C4-2B (cell line): ENCODE data around the gene ARHGEF2.

ENCODE experiments used
- H3K27ac ChIP-seq: fragments of 450-650 bp; 2 replicates; pipeline ENCODE4 v1.5.1; 2017
- ZFX ChIP-seq: fragments of 450-650 bp; IDR thresholded peaks from 2 replicates; pipeline ENCODE4 v1.6.1; 2017
- TF ChIP-seq, protein P1 (sequence below): fragments of 450-650 bp; conservative IDR thresholded peaks from 2 replicates; pipeline ENCODE4 v1.5.1; 2017; ENCODE audit warnings: mild to moderate bottlenecking

The ARHGEF2 gene

DNA sequence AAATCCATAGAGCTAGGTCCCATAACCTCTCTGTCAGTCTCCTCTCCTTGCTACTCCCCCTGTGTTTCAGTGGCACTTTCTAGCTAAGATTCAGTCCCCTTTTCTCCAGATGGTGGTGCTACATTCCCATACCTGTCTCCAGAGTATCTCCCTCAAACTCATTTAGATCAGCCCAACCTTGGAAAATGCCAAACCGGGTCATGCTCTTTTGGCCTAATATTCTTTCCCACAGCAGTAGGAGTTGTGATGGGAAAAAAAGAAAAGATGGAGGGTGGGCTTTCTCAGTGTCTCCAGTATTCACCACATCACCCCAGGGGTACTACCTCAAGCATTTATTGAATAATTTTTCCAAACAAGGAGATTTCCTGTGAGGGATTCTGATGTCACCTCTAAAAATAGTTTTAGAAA lies 40.1 kb downstream of the ARHGEF2 start:
- TF ChIP-seq, protein P1, sequence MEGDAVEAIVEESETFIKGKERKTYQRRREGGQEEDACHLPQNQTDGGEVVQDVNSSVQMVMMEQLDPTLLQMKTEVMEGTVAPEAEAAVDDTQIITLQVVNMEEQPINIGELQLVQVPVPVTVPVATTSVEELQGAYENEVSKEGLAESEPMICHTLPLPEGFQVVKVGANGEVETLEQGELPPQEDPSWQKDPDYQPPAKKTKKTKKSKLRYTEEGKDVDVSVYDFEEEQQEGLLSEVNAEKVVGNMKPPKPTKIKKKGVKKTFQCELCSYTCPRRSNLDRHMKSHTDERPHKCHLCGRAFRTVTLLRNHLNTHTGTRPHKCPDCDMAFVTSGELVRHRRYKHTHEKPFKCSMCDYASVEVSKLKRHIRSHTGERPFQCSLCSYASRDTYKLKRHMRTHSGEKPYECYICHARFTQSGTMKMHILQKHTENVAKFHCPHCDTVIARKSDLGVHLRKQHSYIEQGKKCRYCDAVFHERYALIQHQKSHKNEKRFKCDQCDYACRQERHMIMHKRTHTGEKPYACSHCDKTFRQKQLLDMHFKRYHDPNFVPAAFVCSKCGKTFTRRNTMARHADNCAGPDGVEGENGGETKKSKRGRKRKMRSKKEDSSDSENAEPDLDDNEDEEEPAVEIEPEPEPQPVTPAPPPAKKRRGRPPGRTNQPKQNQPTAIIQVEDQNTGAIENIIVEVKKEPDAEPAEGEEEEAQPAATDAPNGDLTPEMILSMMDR, result peak; percentile 68
- TF ChIP-seq ZFX, result no peak
- no peak overlapping the region for H3K27ac ChIP-seq

DNA sequence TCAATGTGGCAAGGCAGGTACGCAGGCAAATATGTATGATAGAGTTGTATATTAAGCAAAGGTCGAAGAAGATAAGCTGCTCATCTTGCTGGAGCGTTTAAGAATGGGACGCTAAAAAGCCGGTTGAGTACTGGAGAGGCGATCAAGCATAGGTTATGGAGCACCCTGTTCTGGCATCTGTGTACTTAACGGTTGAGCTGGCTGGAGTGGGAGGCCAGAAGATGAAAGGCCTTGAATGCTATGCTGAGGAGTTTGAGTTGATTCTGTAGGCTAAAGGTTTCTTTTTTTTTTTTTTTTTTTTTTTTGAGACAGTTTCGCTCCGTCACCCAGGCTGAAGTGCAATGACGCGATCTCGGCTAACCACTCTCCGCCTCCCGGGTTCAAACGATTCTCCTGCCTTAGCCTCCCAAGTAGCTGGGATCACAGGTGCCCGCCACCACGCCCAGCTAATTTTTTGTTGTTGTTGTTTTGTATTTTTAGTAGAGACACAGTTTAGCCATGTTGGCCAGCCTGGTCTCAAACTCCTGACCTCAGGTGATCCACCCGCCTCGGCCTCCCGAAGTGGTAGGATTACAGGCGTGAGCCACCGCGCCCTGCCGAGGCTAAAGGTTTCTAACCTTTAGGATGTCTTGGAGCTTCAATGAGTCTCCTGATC lies 43.3 kb downstream of the ARHGEF2 start:
- TF ChIP-seq ZFX, result no peak
- TF ChIP-seq, protein P1, result no peak

DNA sequence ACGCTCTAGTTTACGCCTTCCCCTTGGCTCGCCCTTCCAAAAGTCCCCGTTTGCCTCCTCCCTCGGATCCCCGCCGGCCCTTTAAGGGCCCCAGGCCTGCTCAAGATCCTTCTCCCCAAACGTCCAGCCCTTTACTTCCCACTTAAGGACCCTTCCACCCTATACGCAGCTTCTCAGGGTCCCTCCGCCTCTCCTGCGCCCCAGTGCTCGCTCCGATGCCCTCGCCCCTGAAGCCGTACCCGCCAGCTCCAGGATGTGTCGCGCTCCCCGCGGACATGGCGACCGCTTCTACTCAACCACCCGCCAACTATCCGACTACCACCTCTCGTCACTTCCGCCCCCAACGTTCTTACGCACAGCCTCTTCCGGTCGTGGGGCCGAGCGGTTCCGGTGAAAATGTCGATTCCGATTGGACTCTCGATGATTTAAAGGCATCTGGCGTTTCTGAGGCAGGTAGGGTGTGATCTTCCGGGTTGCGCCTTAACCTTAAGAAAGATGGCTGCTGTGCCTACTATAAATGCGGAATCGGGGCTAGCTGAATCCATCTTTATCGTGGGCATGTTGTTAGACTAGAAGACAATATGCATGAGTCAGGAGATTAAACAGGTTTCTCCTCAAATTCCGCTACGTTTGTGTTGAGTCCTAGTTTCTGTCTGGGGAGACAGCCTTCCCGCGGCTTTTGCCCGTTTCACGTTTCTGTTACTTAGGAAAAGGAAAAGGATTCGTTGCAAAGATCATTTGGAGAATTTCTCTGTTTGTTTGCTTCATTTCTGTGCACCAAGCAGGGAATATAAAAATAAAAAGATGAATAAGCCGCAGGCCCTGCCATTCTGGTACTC lies 44.0 kb downstream of the ARHGEF2 start, which contains the start of gene KHDC4:
Gene KHDC4, minus strand, starts transcription at position 317 of the 839 bp plus-strand sequence. Its CDS starts 40 bp downstream, at position 277.
- peak within 1 kb of the TSS; percentile 89 for H3K27ac ChIP-seq
- peak; percentile 89 for TF ChIP-seq ZFX
- TF ChIP-seq, protein P1, result no peak

More for the DNA sequence above, 43.3 kb downstream of the ARHGEF2 start:
- H3K27ac ChIP-seq, result peak overlapping the region; percentile 89

DNA sequence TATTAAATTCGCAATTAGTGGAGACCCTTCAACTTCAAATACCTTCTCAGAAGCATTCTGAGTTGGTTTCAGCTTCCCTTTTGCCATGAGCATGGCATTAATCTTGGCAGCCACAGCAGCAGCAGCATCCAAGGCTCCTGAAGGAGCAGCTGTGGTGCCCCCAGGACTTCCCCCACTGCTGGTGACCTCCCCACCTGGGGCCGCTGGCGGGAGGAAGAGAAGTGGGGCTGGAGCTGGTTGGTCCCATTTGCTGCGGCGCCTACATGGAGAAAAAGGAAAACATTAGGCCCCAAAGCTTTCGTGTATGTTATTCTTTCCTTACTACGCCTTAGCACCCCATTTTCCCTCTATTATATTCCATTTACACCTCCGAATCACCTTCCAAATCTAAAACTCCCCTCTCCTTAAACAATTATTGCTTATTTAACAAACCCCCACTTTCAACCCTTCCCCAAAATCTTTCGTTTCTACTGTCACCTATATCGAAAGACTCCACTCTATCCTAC lies 44.7 kb downstream of the ARHGEF2 start:
- peak overlapping the region; percentile 89 for H3K27ac ChIP-seq
- no peak for TF ChIP-seq ZFX
- TF ChIP-seq, protein P1, result no peak

GRCh38 chr1:155932487-155932886 lies 45.9 kb downstream of the ARHGEF2 start:
- no peak overlapping the region for H3K27ac ChIP-seq
- TF ChIP-seq, protein P1, result no peak
- TF ChIP-seq ZFX, result no peak

- TF ChIP-seq ZFX, result no peak
- TF ChIP-seq, protein P1, result no peak
- no peak overlapping the region for H3K27ac ChIP-seq
Measured at GRCh38 chr1:155932081-155932480, 46.3 kb downstream of the ARHGEF2 start.
